KMS-11 (cell line): ENCODE data around the gene ASAH2.

Source experiments
- H2AFZ ChIP-seq: fragments of 200-600 bp; sonication (generic); 2 replicates; pipeline ENCODE4 v1.6.1; 2016; ENCODE audit warnings: antibody characterized with exemption, mixed run types, low read depth
- H3K27ac ChIP-seq: fragments of 200-600 bp; sonication (generic); 2 replicates; pipeline ENCODE4 v1.6.1; 2016; ENCODE audit warnings: mild to moderate bottlenecking, mixed run types
- H3K27me3 ChIP-seq: fragments of 200-600 bp; sonication (generic); 2 replicates; pipeline ENCODE4 v1.6.1; 2017; ENCODE audit warnings: mild to moderate bottlenecking, low read depth, mixed run types, moderate library complexity; ENCODE audit not compliant: insufficient read depth
- H3K36me3 ChIP-seq: fragments of 200-600 bp; sonication (generic); 2 replicates; pipeline ENCODE4 v1.6.1; 2017; ENCODE audit warnings: mild to moderate bottlenecking, mixed run types; ENCODE audit not compliant: insufficient read depth
- H3K4me1 ChIP-seq: fragments of 200-600 bp; sonication (generic); 2 replicates; pipeline ENCODE4 v1.6.1; 2016; ENCODE audit warnings: mild to moderate bottlenecking, low read depth, mixed run types; ENCODE audit not compliant: poor library complexity, severe bottlenecking
- H3K4me2 ChIP-seq: fragments of 200-600 bp; sonication (generic); 2 replicates; pipeline ENCODE4 v1.7.0; 2016; ENCODE audit warnings: mild to moderate bottlenecking, mixed run types
- H3K4me3 ChIP-seq: fragments of 200-600 bp; sonication (generic); IDR thresholded peaks from 2 replicates; pipeline ENCODE4 v1.6.1; 2017; ENCODE audit warnings: low read depth, low read length, mixed read lengths; ENCODE audit not compliant: insufficient read depth
- H3K79me2 ChIP-seq: fragments of 200-600 bp; sonication (generic); 2 replicates; pipeline ENCODE4 v1.6.1; 2016; ENCODE audit warnings: low read depth, mixed run types; ENCODE audit not compliant: insufficient read depth
- H3K9ac ChIP-seq: fragments of 200-600 bp; sonication (generic); 2 replicates; pipeline ENCODE4 v1.6.1; 2016; ENCODE audit warnings: mild to moderate bottlenecking, mixed run types
- H4K20me1 ChIP-seq: fragments of 200-600 bp; sonication (generic); 2 replicates; pipeline ENCODE4 v1.6.1; 2016; ENCODE audit warnings: mild to moderate bottlenecking, mixed run types; ENCODE audit not compliant: insufficient read depth
- TF ChIP-seq, protein P1 (sequence below): fragments of 200-600 bp; sonication (generic); conservative IDR thresholded peaks from 2 replicates; pipeline ENCODE4 v1.6.1; 2017; ENCODE audit warnings: low read depth, mild to moderate bottlenecking, antibody characterized with exemption, low read length, moderate library complexity, mixed read lengths

ASAH2 gene

GRCh38 chr10:50226610-50227009 is 24.7 kb downstream of the ASAH2 start:
- Histone ChIP-seq H3K27me3 (no peaks in the 10 kb centered on the region), H2AFZ (no peak overlapping the region), H3K79me2 (no peaks in the 10 kb centered on the region), H3K4me3 (no peak overlapping the region), H3K36me3 (no peaks in the 10 kb centered on the region), H4K20me1 (no peaks in the 10 kb centered on the region), H3K9ac (no peak overlapping the region), H3K27ac (no peak overlapping the region), H3K4me1 (no peaks in the 10 kb centered on the region), H3K4me2 (no peak overlapping the region)
- TF ChIP-seq, protein P1, sequence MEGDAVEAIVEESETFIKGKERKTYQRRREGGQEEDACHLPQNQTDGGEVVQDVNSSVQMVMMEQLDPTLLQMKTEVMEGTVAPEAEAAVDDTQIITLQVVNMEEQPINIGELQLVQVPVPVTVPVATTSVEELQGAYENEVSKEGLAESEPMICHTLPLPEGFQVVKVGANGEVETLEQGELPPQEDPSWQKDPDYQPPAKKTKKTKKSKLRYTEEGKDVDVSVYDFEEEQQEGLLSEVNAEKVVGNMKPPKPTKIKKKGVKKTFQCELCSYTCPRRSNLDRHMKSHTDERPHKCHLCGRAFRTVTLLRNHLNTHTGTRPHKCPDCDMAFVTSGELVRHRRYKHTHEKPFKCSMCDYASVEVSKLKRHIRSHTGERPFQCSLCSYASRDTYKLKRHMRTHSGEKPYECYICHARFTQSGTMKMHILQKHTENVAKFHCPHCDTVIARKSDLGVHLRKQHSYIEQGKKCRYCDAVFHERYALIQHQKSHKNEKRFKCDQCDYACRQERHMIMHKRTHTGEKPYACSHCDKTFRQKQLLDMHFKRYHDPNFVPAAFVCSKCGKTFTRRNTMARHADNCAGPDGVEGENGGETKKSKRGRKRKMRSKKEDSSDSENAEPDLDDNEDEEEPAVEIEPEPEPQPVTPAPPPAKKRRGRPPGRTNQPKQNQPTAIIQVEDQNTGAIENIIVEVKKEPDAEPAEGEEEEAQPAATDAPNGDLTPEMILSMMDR: no peak

DNA sequence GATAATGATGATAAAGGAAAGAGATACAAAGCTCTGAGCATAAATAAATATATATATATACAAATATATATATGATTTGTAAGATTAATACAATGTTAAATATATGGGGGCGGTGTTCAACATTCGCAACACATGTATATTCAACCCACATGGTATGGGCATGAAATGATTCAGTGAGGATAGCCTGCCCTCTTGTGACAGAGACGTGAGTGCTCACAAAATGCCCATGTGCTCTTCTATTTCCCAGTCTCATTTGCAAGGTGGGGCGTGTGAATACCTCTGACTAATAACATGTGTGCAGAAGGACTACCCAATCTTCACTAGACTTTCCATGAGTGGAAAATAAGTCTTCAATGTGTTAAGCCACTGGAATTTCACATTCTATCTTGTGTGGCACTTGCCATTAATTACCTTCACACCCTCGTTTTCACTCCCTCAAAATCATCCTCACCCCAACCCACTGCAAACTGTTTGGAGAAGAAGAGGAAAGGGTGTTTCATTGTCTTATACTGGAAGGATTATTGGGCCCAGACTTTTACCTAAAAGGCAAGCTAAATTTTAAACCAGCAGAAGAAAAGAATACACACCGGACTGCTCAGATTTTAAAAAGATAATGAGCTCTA is 26.9 kb downstream of the ASAH2 start:
- Histone ChIP-seq H2AFZ (peak overlapping the region; percentile 39; the same call in 1 of the 2 replicates), H3K27me3 (no peaks in the 10 kb centered on the region)

DNA sequence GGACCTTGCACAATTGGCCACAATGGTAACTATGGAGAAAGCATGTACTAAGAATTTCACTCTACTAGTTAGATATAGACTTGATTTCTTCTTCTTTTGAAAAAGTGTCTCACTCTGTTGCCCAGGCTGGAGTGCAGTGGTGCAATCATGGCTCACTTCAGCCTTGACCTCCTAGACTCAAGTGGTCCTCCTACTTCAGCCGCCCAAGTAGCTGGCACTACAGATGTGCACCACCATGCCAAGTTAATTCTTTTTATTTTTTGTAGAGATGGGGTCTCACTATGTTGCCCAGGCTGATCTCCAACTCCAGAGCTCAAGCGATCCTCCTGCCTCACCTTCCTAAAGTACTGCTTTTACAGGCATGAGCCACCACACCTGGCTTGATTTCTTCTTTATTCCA is 29.1 kb downstream of the ASAH2 start:
- H3K27me3 ChIP-seq: no peaks in the 10 kb centered on the region
- no peak overlapping the region for H3K4me3 ChIP-seq
- TF ChIP-seq, protein P1: no peak
- no peaks in the 10 kb centered on the region for H3K79me2 ChIP-seq
- H2AFZ ChIP-seq: no peak overlapping the region
- H3K4me2 ChIP-seq: no peak overlapping the region
- H3K36me3 ChIP-seq: no peaks in the 10 kb centered on the region
- H4K20me1 ChIP-seq: no peaks in the 10 kb centered on the region
- no peak overlapping the region for H3K9ac ChIP-seq
- H3K4me1 ChIP-seq: no peaks in the 10 kb centered on the region
- H3K27ac ChIP-seq: no peak overlapping the region

More for the DNA sequence above, 26.9 kb downstream of the ASAH2 start:
- Histone ChIP-seq H3K4me3 (no peak overlapping the region), H3K4me1 (no peaks in the 10 kb centered on the region), H3K9ac (no peak overlapping the region), H3K79me2 (no peaks in the 10 kb centered on the region), H3K27ac (no peak overlapping the region), H4K20me1 (no peaks in the 10 kb centered on the region), H3K4me2 (no peak overlapping the region), H3K36me3 (no peaks in the 10 kb centered on the region)
- TF ChIP-seq, protein P1: peak; percentile 66

DNA sequence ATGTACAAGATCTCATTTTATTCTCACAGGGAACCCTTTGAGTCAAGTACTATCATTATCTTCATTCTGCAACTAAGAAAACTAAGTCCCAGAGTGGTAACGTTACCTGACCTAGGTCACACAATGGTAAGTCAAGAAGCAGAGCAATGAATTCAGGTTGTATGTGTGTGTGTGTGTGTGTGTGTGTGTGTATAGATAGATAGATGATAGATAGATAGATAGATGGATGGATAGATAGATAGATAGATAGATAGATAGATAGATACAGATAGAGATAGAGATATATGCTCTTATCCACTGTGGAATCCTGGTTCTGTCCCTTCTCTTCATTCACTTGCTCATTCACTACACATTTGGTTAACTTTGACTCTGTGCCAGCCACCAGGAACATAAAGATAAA is 29.8 kb downstream of the ASAH2 start:
- Histone ChIP-seq H3K9ac (no peak overlapping the region), H3K4me3 (no peak overlapping the region), H4K20me1 (no peaks in the 10 kb centered on the region), H3K27me3 (no peaks in the 10 kb centered on the region), H3K4me1 (no peaks in the 10 kb centered on the region), H3K4me2 (no peak overlapping the region), H2AFZ (no peak overlapping the region), H3K27ac (no peak overlapping the region), H3K36me3 (no peaks in the 10 kb centered on the region), H3K79me2 (no peaks in the 10 kb centered on the region)
- TF ChIP-seq, protein P1: no peak
